Neural cell (in vitro differentiated cells): ENCODE results near the gene SNAI1. TPM values are rescaled to one million over a fixed set of nuclear protein-coding genes. Genes with fewer than 3 reads are reported as not detected.

Experiments used
- H2AFZ ChIP-seq: fragments of 200-600, 300-800 bp; sonication (generic), shearing (Covaris generic); 2 replicates; pipeline ENCODE4 v1.6.0; 2014; ENCODE audit warnings: low read depth, mild to moderate bottlenecking, antibody characterized with exemption, low read length, moderate library complexity
- H3F3A ChIP-seq: fragments of 200-600 bp; shearing (Covaris generic); 2 replicates; pipeline ENCODE4 v1.6.1; 2016; ENCODE audit warnings: mild to moderate bottlenecking, moderate library complexity, mixed read lengths, antibody characterized with exemption, low read length; ENCODE audit not compliant: insufficient read depth, poor library complexity, severe bottlenecking
- H3K27ac ChIP-seq: fragments of 200-600, 300-800 bp; sonication (generic), shearing (Covaris generic); 2 replicates; pipeline ENCODE4 v1.5.1; 2014; ENCODE audit warnings: mild to moderate bottlenecking, low read length, moderate library complexity
- H3K27me3 ChIP-seq: fragments of 300-800, 200-600 bp; sonication (generic), shearing (Covaris generic); 2 replicates; pipeline ENCODE4 v1.6.0; 2014; ENCODE audit warnings: mild to moderate bottlenecking, low read depth, low read length, moderate library complexity; ENCODE audit not compliant: insufficient read depth
- H3K36me3 ChIP-seq: fragments of 300-800, 200-600 bp; sonication (generic), shearing (Covaris generic); 2 replicates; pipeline ENCODE4 v1.5.1; 2014; ENCODE audit warnings: mild to moderate bottlenecking, antibody characterized with exemption, low read length, moderate library complexity; ENCODE audit not compliant: insufficient read depth
- H3K4me2 ChIP-seq: fragments of 300-800, 200-600 bp; sonication (generic), shearing (Covaris generic); 2 replicates; pipeline ENCODE4 v1.6.0; 2014; ENCODE audit warnings: mild to moderate bottlenecking, low read length
- H3K4me3 ChIP-seq: fragments of 300-800, 200-600 bp; sonication (generic), shearing (Covaris generic); 2 replicates; pipeline ENCODE4 v1.5.1; 2014; ENCODE audit warnings: mild to moderate bottlenecking, low read length, moderate library complexity
- H3K79me2 ChIP-seq: fragments of 200-600 bp; shearing (Covaris generic); replicated peaks from 2 replicates; pipeline ENCODE4 v1.6.0; 2014; ENCODE audit warnings: mild to moderate bottlenecking, low read length, moderate library complexity; ENCODE audit not compliant: insufficient read depth
- H3K9ac ChIP-seq: fragments of 300-800, 200-600 bp; sonication (generic), shearing (Covaris generic); 2 replicates; pipeline ENCODE4 v1.6.1; 2016; ENCODE audit warnings: mild to moderate bottlenecking, low read length, mixed read lengths
- H3K9me2 ChIP-seq: fragments of 200-600 bp; shearing (Covaris generic); 2 replicates; pipeline ENCODE4 v1.6.1; 2016; ENCODE audit warnings: mild to moderate bottlenecking, low read length, mixed read lengths; ENCODE audit not compliant: insufficient read depth
- H3K9me3 ChIP-seq: fragments of 200-600, 300-800 bp; sonication (generic), shearing (Covaris generic); 2 replicates; pipeline ENCODE4 v1.6.1; 2016; ENCODE audit warnings: mild to moderate bottlenecking, mixed run types, low read length, moderate library complexity, mixed read lengths
- H4K20me1 ChIP-seq: fragments of 200-600 bp; shearing (Covaris generic); 2 replicates; pipeline ENCODE4 v1.6.1; 2016; ENCODE audit warnings: mild to moderate bottlenecking, mixed run types; ENCODE audit not compliant: insufficient read depth
- CTCF ChIP-seq: fragments of 450-650 bp; IDR thresholded peaks from 2 replicates; pipeline ENCODE4 v1.5.1; 2014; ENCODE audit warnings: antibody characterized with exemption, mild to moderate bottlenecking, moderate library complexity; ENCODE audit not compliant: poor library complexity, severe bottlenecking
- EP300 ChIP-seq: fragments of 450-650 bp; conservative IDR thresholded peaks from 2 replicates; pipeline ENCODE4 v1.6.1; 2014; ENCODE audit warnings: antibody characterized with exemption, mild to moderate bottlenecking, moderate library complexity; ENCODE audit not compliant: poor library complexity, severe bottlenecking
- EZH2 ChIP-seq: fragments of 200-600, 300-800 bp; shearing (Covaris generic), sonication (generic); IDR thresholded peaks from 2 replicates; pipeline ENCODE4 v1.6.1; 2014; ENCODE audit warnings: antibody characterized with exemption, low read length, borderline replicate concordance, mild to moderate bottlenecking; ENCODE audit not compliant: insufficient read depth, poor library complexity, severe bottlenecking
- MXI1 ChIP-seq: fragments of 450-650 bp; conservative IDR thresholded peaks from 2 replicates; pipeline ENCODE4 v1.6.1; 2014; ENCODE audit warnings: antibody characterized with exemption, mild to moderate bottlenecking; ENCODE audit not compliant: poor library complexity, severe bottlenecking
- POLR2AphosphoS5 ChIP-seq: IDR thresholded peaks from 2 replicates; pipeline ENCODE4 v1.6.1; 2012
- RAD21 ChIP-seq: fragments of 450-650 bp; conservative IDR thresholded peaks from 2 replicates; pipeline ENCODE4 v1.6.1; 2014; ENCODE audit warnings: antibody characterized with exemption, mild to moderate bottlenecking, moderate library complexity
- SMC3 ChIP-seq: fragments of 450-650 bp; conservative IDR thresholded peaks from 2 replicates; pipeline ENCODE4 v1.6.1; 2014; ENCODE audit warnings: antibody characterized with exemption, mild to moderate bottlenecking, moderate library complexity; ENCODE audit not compliant: poor library complexity
- TAF1 ChIP-seq: IDR thresholded peaks from 2 replicates; pipeline ENCODE4 v1.6.1; 2012; ENCODE audit warnings: low read depth
- polyA plus RNA-seq: library from polyadenylated mRNA; depleted of rRNA; stranded (reverse); fragments of >200 nt; gene quantifications from 2 replicates; pipeline ENCODE4 v1.2.3, GENCODE V29; 2014
- TF ChIP-seq, protein P1 (sequence below): IDR thresholded peaks from 2 replicates; pipeline ENCODE4 v1.6.1; 2012; ENCODE audit warnings: borderline replicate concordance

SNAI1 gene
- polyA plus RNA-seq, 1 donor from 2014 or later = 0.31 TPM

GRCh38 chr20:50022676-50023075 lies 39.9 kb downstream of the SNAI1 start:
- Histone ChIP-seq H3K27me3 (no peaks in the 10 kb centered on the region), H4K20me1 (no peaks in the 10 kb centered on the region), H3K4me2 (no peak overlapping the region), H3K36me3 (no peaks in the 10 kb centered on the region), H3K27ac (no peak overlapping the region), H3K9me2 (no peaks in the 10 kb centered on the region), H3K4me3 (no peak overlapping the region), H3K9me3 (no peaks in the 10 kb centered on the region), H2AFZ (no peak overlapping the region), H3K9ac (no peak overlapping the region), H3F3A (no peaks in the 10 kb centered on the region), H3K79me2 (no peaks in the 10 kb centered on the region)
- TF ChIP-seq POLR2AphosphoS5 (no peak), SMC3 (no peak), EP300 (no peak), TAF1 (no peak), RAD21 (no peak), MXI1 (no peak), EZH2 (no peak), CTCF (no peak)
- TF ChIP-seq, protein P1, sequence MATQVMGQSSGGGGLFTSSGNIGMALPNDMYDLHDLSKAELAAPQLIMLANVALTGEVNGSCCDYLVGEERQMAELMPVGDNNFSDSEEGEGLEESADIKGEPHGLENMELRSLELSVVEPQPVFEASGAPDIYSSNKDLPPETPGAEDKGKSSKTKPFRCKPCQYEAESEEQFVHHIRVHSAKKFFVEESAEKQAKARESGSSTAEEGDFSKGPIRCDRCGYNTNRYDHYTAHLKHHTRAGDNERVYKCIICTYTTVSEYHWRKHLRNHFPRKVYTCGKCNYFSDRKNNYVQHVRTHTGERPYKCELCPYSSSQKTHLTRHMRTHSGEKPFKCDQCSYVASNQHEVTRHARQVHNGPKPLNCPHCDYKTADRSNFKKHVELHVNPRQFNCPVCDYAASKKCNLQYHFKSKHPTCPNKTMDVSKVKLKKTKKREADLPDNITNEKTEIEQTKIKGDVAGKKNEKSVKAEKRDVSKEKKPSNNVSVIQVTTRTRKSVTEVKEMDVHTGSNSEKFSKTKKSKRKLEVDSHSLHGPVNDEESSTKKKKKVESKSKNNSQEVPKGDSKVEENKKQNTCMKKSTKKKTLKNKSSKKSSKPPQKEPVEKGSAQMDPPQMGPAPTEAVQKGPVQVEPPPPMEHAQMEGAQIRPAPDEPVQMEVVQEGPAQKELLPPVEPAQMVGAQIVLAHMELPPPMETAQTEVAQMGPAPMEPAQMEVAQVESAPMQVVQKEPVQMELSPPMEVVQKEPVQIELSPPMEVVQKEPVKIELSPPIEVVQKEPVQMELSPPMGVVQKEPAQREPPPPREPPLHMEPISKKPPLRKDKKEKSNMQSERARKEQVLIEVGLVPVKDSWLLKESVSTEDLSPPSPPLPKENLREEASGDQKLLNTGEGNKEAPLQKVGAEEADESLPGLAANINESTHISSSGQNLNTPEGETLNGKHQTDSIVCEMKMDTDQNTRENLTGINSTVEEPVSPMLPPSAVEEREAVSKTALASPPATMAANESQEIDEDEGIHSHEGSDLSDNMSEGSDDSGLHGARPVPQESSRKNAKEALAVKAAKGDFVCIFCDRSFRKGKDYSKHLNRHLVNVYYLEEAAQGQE = no peak

GRCh38 chr20:50023116-50023805 lies 40.5 kb downstream of the SNAI1 start:
- Histone ChIP-seq H3K36me3 (no peaks in the 10 kb centered on the region), H3K9me3 (no peaks in the 10 kb centered on the region), H3K27ac (no peak overlapping the region), H3K4me3 (no peak overlapping the region), H3K27me3 (no peaks in the 10 kb centered on the region), H2AFZ (no peak overlapping the region), H3K9me2 (no peaks in the 10 kb centered on the region), H3K4me2 (no peak overlapping the region), H3K79me2 (no peaks in the 10 kb centered on the region), H3F3A (no peaks in the 10 kb centered on the region), H3K9ac (no peak overlapping the region), H4K20me1 (no peaks in the 10 kb centered on the region)
- no peak for TF ChIP-seq EZH2
- TF ChIP-seq SMC3 = no peak
- TF ChIP-seq, protein P1 = no peak
- no peak for TF ChIP-seq POLR2AphosphoS5
